Inferior parietal cortex (tissue), 1 donor: ENCODE measurements around the gene GSDME.

Source experiments
- DNase-seq: peaks from one replicate; pipeline ENCODE4 v3.0.0-alpha.2; 2016; ENCODE audit errors: extremely low spot score

GSDME gene

GRCh38 chr7:24653316-24654085 is 103.8 kb downstream of the GSDME start:
- DNase-seq, result peak; percentile 71

- DNase-seq, result peak; percentile 46
These were observed 104.9 kb downstream of the GSDME start for GRCh38 chr7:24652251-24652939.
